ENCODE measurements around the gene TFAP2C. TPM values are rescaled to one million over a fixed set of nuclear protein-coding genes. Genes with fewer than 3 reads are reported as not detected.

TFAP2C gene
- total RNA-seq, 1 donor from 2014 or later = 92.9 TPM

DNA sequence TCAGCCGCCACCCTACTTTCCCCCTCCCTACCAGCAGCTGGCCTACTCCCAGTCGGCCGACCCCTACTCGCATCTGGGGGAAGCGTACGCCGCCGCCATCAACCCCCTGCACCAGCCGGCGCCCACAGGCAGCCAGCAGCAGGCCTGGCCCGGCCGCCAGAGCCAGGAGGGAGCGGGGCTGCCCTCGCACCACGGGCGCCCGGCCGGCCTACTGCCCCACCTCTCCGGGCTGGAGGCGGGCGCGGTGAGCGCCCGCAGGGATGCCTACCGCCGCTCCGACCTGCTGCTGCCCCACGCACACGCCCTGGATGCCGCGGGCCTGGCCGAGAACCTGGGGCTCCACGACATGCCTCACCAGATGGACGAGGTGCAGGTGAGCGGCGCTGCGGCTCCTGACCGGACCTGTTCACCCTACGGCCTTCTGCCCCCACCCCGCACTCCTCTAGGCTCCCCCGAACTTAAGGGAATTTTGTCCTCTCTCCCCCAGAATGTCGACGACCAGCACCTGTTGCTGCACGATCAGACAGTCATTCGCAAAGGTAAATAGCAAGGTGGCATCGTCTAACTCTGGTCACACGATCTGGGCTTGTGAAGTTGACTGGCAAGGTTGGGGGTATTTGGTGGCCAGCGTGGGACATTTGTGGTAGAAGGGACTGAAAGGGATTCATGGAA lies 2.3 kb downstream of the TFAP2C start:
- Mint-ChIP-seq H3K9me3 (ENCODE audit: unreplicated experiment) (no peaks in the 10 kb centered on the region), H3K4me3 (ENCODE audit: unreplicated experiment) (peak overlapping the region; percentile 92), H3K27ac (ENCODE audit: unreplicated experiment) (peak overlapping the region; percentile 86), H3K36me3 (ENCODE audit: unreplicated experiment) (peaks cover 48% of the 10 kb centered on the region), H3K4me1 (ENCODE audit: unreplicated experiment) (peaks cover 66% of the 10 kb centered on the region), H3K27me3 (ENCODE audit: unreplicated experiment) (no peaks in the 10 kb centered on the region)
- DNase-seq (ENCODE audit: extremely low spot score, unreplicated experiment) = no peak
- TF ChIP-seq, protein P1, sequence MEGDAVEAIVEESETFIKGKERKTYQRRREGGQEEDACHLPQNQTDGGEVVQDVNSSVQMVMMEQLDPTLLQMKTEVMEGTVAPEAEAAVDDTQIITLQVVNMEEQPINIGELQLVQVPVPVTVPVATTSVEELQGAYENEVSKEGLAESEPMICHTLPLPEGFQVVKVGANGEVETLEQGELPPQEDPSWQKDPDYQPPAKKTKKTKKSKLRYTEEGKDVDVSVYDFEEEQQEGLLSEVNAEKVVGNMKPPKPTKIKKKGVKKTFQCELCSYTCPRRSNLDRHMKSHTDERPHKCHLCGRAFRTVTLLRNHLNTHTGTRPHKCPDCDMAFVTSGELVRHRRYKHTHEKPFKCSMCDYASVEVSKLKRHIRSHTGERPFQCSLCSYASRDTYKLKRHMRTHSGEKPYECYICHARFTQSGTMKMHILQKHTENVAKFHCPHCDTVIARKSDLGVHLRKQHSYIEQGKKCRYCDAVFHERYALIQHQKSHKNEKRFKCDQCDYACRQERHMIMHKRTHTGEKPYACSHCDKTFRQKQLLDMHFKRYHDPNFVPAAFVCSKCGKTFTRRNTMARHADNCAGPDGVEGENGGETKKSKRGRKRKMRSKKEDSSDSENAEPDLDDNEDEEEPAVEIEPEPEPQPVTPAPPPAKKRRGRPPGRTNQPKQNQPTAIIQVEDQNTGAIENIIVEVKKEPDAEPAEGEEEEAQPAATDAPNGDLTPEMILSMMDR (IDR thresholded peaks at IDR 0.05) = no peak

DNA sequence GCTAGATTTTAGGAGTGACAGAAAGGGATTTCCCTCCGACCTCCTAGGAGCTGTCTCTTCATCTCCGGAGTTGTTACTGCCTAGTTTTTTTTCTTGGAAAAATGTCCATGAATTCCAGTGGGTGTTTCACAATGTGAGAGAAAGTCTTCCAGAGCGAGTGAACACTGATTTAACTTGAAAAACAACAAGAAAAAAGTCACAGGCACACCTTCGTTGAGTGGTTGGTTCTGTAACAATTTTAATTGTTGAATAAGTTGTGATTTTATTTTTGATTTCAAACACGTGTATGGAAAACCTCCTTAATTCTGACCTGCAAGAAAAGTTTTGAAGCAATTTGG lies 2.9 kb downstream of the TFAP2C start:
- Mint-ChIP-seq H3K4me1 (ENCODE audit: unreplicated experiment) (peaks cover 66% of the 10 kb centered on the region), H3K27ac (ENCODE audit: unreplicated experiment) (peak overlapping the region; percentile 86), H3K36me3 (ENCODE audit: unreplicated experiment) (peaks cover 53% of the 10 kb centered on the region), H3K27me3 (ENCODE audit: unreplicated experiment) (no peaks in the 10 kb centered on the region), H3K4me3 (ENCODE audit: unreplicated experiment) (peak overlapping the region; percentile 92), H3K9me3 (ENCODE audit: unreplicated experiment) (no peaks in the 10 kb centered on the region)
- no peak for DNase-seq (ENCODE audit: extremely low spot score, unreplicated experiment)
- TF ChIP-seq, protein P1 (IDR thresholded peaks at IDR 0.05) = no peak

DNA sequence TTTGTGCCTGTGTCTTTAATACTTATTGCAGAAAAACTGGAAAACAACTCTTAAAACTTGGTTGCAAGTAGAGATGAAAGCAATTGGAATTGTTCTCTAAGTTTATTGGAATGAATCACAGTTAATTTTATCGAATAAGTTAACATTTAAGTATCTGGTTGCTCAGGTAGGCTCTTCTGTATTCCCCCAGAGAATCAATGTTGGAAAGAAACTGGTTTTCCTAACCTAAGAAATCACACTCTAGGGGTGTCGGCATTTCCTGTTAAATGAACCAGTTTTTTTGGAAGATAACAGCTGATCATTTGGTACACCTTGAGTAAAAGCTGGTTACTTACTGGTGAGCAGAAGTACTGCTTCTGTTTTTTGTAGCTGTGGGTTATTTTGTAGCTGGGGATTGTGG lies 5.2 kb downstream of the TFAP2C start:
- Mint-ChIP-seq H3K27me3 (ENCODE audit: unreplicated experiment) (no peaks in the 10 kb centered on the region), H3K36me3 (ENCODE audit: unreplicated experiment) (peaks cover 75% of the 10 kb centered on the region), H3K27ac (ENCODE audit: unreplicated experiment) (peak overlapping the region; percentile 86), H3K4me3 (ENCODE audit: unreplicated experiment) (peak overlapping the region; percentile 92), H3K9me3 (ENCODE audit: unreplicated experiment) (no peaks in the 10 kb centered on the region), H3K4me1 (ENCODE audit: unreplicated experiment) (peaks cover 73% of the 10 kb centered on the region)
- no peak for DNase-seq (ENCODE audit: extremely low spot score, unreplicated experiment)
- TF ChIP-seq, protein P1 (IDR thresholded peaks at IDR 0.05) = no peak

DNA sequence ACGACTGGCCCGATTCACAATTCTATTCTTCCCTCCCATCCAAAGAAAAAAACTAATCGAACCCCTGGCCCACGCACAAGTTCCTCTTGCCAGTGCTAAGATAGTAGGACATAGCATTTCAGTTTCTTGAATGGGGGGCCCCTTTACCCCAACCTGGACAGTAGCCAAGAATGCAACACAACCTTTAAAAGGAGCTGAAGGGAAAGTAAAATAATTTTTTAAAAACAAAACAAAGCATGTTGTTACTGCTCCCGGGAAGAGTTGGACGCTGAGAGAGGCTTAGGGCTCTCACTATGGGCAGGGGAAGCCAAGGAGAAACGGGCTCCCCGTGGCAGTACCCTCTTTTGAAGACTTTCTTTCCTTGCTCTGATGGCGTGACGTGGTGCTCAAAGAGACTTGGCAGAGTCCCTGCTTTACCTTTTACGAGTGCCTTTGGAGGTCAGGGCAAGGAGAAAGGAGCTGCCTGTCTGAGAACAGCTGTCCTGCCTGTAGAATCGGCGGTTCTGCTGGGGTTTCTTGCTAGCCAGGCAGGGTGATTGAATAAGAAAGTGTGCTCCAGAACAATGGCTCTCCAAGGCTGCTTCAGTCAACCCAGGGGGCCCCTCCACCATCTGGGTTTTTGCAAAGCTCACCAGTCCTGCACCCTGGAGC lies 5.8 kb downstream of the TFAP2C start:
- Mint-ChIP-seq H3K27me3 (ENCODE audit: unreplicated experiment) (no peaks in the 10 kb centered on the region), H3K9me3 (ENCODE audit: unreplicated experiment) (no peaks in the 10 kb centered on the region), H3K27ac (ENCODE audit: unreplicated experiment) (peak overlapping the region; percentile 86), H3K4me3 (ENCODE audit: unreplicated experiment) (peak overlapping the region; percentile 92), H3K4me1 (ENCODE audit: unreplicated experiment) (peaks cover 75% of the 10 kb centered on the region), H3K36me3 (ENCODE audit: unreplicated experiment) (peaks cover 77% of the 10 kb centered on the region)
- no peak for DNase-seq (ENCODE audit: extremely low spot score, unreplicated experiment)
- TF ChIP-seq, protein P1 (IDR thresholded peaks at IDR 0.05) = no peak

DNA sequence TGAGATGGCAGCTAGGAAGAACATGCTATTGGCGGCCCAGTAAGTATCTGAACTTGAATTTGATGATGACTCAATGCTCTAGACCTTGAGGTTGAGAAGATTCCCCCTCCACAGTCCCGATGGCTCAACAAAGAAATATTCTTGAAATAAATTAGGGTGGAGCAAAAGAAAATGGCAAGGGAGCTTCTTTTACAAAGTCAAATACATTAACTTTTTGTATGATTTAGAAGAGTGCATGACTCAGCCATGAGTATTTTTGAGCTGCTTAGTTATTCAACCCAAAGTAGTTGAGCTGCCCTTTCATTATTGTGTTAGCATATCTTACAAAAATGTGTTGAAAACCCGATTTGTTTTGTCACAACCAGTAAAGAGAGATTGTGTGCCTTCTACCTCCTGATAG lies 7.6 kb downstream of the TFAP2C start:
- H3K9me3 Mint-ChIP-seq (ENCODE audit: unreplicated experiment) = no peaks in the 10 kb centered on the region
- no peak for DNase-seq (ENCODE audit: extremely low spot score, unreplicated experiment)
- H3K4me1 Mint-ChIP-seq (ENCODE audit: unreplicated experiment) = peaks cover 76% of the 10 kb centered on the region
- TF ChIP-seq, protein P1 (IDR thresholded peaks at IDR 0.05) = no peak
- H3K27me3 Mint-ChIP-seq (ENCODE audit: unreplicated experiment) = no peaks in the 10 kb centered on the region
- peak overlapping the region; percentile 86 for H3K27ac Mint-ChIP-seq (ENCODE audit: unreplicated experiment)
- H3K4me3 Mint-ChIP-seq (ENCODE audit: unreplicated experiment) = peak overlapping the region; percentile 22
- peaks cover 88% of the 10 kb centered on the region for H3K36me3 Mint-ChIP-seq (ENCODE audit: unreplicated experiment)

All from osteocyte (in vitro differentiated cells).